ENCODE results near the gene OVOL1. TPM values are rescaled to one million over a fixed set of nuclear protein-coding genes. Genes with fewer than 3 reads are reported as not detected.

Gene OVOL1
- total and polyA plus RNA-seq, 2 donors (not counting 1 experiment from before 2014, with no cell fraction given) = 0.15 to 0.66 TPM

DNA sequence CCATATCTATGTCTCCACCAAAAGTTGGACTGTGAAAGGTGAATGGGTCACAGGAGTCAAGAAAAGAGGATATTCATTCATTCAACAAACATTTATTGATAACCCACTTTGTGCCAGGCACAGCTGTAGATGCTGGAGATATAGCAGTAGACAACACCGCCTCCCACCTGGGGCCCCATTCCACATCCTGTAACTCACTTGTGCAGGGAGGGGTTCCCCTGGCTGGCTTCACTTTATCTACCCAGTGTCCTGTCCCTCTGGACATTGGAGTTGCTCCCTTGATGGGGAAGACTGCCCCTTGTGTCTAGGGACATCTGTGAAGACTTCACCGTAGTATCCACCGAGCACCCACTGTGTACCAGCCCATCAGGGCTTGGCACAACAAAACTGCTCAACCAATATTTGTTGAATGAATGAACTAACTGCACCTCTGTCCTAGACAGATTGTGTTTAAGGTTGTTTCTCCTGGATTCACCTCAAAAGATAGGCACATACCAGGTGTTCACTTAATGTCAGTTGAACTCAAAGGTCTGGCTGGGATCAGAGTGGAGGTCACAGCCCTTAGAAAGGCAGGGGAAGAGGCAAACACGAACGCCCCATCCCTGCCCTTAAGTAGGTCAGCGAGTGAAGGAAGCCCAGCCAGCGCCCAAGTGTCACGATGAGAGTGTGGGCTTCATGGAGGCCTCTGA is 1.4 kb upstream of the OVOL1 start:
- Histone ChIP-seq H3K79me2 (ENCODE audit: control insufficient read depth, insufficient read depth, low read length) (no peaks in the 10 kb centered on the region), H4K20me1 (ENCODE audit: control insufficient read depth, insufficient read depth, low read length, poor library complexity, severe bottlenecking) (no peaks in the 10 kb centered on the region), H3K27ac (ENCODE audit: low read length in 2 of 2) (no peak overlapping the region), H3K36me3 (replicated peaks in 1 of 2; ENCODE audit: control extremely low read depth in 1 of 2, control insufficient read depth in 1 of 2, extremely low read depth in 1 of 2, insufficient read depth in 2 of 2, low read length in 1 of 2) (no peaks in the 10 kb centered on the region), H2AFZ (ENCODE audit: insufficient read depth, low read depth, low read length, poor library complexity, severe bottlenecking) (no peak overlapping the region), H3K4me3 (ENCODE audit: control extremely low read depth in 1 of 5, extremely low read depth in 1 of 5, insufficient read depth in 1 of 5, low read depth in 2 of 5, low read length in 4 of 5) (no peak overlapping the region), H3K9ac (ENCODE audit: low read length) (no peak overlapping the region), H3K9me3 (ENCODE audit: control extremely low read depth in 1 of 3, control insufficient read depth in 2 of 3, insufficient read depth in 1 of 3, low read length in 2 of 3) (peaks cover 0 to 14% (median 0%) of the 10 kb centered on the region in 3 donors), H3K27me3 (replicated peaks in 1 of 4; ENCODE audit: control extremely low read depth in 1 of 4, control insufficient read depth in 3 of 4, insufficient read depth in 4 of 4, low read length in 3 of 4) (peaks cover 0 to 46% (median 22%) of the 10 kb centered on the region in 4 experiments), H3K4me1 (ENCODE audit: control insufficient read depth in 2 of 2, insufficient read depth in 2 of 2, low read length in 2 of 2) (peaks cover 27 to 33% of the 10 kb centered on the region in 2 donors), H3K4me2 (replicated peaks; ENCODE audit: low read depth, low read length, poor library complexity, severe bottlenecking) (no peak overlapping the region)
- DNase-seq (no peak), ATAC-seq (ENCODE audit: low read depth) (no peak)
- 79% methylated on average over 6 of the region's 8 CpGs for WGBS (ENCODE audit: insufficient coverage)
- no peak for TF ChIP-seq EZH2 (IDR thresholded peaks at IDR 0.05; ENCODE audit: borderline replicate concordance, insufficient read depth, low read depth, low read length, poor library complexity, severe bottlenecking)
- H3K27ac Mint-ChIP-seq = peak overlapping the region; percentile 7
- CTCF ChIA-PET = interaction anchor here (0.7 to 1.4 kb wide), 2 partner anchors 37 to 74 kb away, joined by 4 to 5 read pairs; no protein-coding TSS in a partner anchor
- POLR2A ChIA-PET = no interaction called here
- H3K4me3 Mint-ChIP-seq = peak overlapping the region; percentile 79
- peaks cover 6% of the 10 kb centered on the region for H3K27me3 Mint-ChIP-seq
- no peaks in the 10 kb centered on the region for H3K9me3 Mint-ChIP-seq (ENCODE audit: insufficient read depth)
- intact Hi-C loops (cut with micrococcal nuclease) = no loop called here
- H3K4me1 Mint-ChIP-seq = peaks cover 31% of the 10 kb centered on the region

DNA sequence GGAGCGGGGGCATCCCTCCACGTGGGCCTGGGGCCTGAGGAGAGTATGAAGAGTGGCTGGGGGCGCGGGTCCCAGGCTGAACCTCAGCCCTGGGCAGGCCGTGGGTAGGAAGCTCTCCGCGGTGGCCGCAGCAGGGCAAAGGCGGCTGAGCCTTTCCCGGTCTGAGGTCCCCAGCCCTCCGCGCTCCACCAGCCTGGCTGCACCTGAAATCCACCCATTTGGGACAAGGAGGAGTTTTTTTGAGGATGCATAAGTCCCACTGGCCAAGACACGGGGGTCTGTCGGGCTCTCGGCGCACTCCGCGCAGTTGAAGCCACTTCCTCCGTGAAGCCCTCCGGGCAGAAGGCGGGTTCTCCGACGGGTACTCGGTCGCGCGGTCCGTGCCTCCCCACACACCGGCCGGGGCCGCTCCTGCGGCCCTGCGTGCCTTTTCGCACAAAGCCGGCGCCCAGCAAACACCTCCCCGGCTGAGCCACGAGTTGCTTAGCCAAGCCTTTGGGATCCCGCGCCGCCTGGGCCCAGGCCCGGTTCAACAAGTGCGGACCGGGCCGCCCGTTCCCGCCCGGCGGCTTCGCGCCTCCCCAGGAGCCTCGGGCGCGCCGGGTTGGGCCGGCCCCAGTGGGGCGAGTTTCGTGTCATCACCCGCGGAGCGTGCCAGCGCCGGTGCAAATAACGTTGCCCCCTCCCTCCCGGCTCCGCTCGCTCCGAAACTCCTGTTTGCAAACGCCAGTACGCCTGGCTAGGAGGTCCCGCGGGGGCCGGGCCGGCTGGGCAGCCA is 666 bp upstream of the OVOL1 start:
- Histone ChIP-seq H4K20me1 (ENCODE audit: control insufficient read depth, insufficient read depth, low read length, poor library complexity, severe bottlenecking) (no peaks in the 10 kb centered on the region), H3K36me3 (replicated peaks in 1 of 2; ENCODE audit: control extremely low read depth in 1 of 2, control insufficient read depth in 1 of 2, extremely low read depth in 1 of 2, insufficient read depth in 2 of 2, low read length in 1 of 2) (no peaks in the 10 kb centered on the region), H3K4me1 (ENCODE audit: control insufficient read depth in 2 of 2, insufficient read depth in 2 of 2, low read length in 2 of 2) (peaks cover 27 to 35% of the 10 kb centered on the region in 2 donors), H3K9ac (ENCODE audit: low read length) (peak overlapping the region; percentile 51), H3K4me3 (ENCODE audit: control extremely low read depth in 1 of 5, extremely low read depth in 1 of 5, insufficient read depth in 1 of 5, low read depth in 2 of 5, low read length in 4 of 5) (peak overlapping the region in 3 of 5 experiments; percentile 37 to 60 (median 45)), H2AFZ (ENCODE audit: insufficient read depth, low read depth, low read length, poor library complexity, severe bottlenecking) (peak overlapping the region; percentile 70), H3K27me3 (replicated peaks in 1 of 4; ENCODE audit: control extremely low read depth in 1 of 4, control insufficient read depth in 3 of 4, insufficient read depth in 4 of 4, low read length in 3 of 4) (peaks cover 0 to 53% (median 26%) of the 10 kb centered on the region in 4 experiments), H3K9me3 (ENCODE audit: control extremely low read depth in 1 of 3, control insufficient read depth in 2 of 3, insufficient read depth in 1 of 3, low read length in 2 of 3) (peaks cover 0 to 19% (median 0%) of the 10 kb centered on the region in 3 donors), H3K27ac (ENCODE audit: low read length in 2 of 2) (no peak overlapping the region), H3K4me2 (replicated peaks; ENCODE audit: low read depth, low read length, poor library complexity, severe bottlenecking) (peak overlapping the region; percentile 84), H3K79me2 (ENCODE audit: control insufficient read depth, insufficient read depth, low read length) (no peaks in the 10 kb centered on the region)
- Mint-ChIP-seq H3K4me1 (peaks cover 37% of the 10 kb centered on the region), H3K4me3 (peak overlapping the region; percentile 79), H3K9me3 (ENCODE audit: insufficient read depth) (no peaks in the 10 kb centered on the region), H3K27me3 (peaks cover 6% of the 10 kb centered on the region), H3K27ac (peak overlapping the region; percentile 41)
- no peak for TF ChIP-seq EZH2 (IDR thresholded peaks at IDR 0.05; ENCODE audit: borderline replicate concordance, insufficient read depth, low read depth, low read length, poor library complexity, severe bottlenecking)
- TF ChIP-seq, protein P1, sequence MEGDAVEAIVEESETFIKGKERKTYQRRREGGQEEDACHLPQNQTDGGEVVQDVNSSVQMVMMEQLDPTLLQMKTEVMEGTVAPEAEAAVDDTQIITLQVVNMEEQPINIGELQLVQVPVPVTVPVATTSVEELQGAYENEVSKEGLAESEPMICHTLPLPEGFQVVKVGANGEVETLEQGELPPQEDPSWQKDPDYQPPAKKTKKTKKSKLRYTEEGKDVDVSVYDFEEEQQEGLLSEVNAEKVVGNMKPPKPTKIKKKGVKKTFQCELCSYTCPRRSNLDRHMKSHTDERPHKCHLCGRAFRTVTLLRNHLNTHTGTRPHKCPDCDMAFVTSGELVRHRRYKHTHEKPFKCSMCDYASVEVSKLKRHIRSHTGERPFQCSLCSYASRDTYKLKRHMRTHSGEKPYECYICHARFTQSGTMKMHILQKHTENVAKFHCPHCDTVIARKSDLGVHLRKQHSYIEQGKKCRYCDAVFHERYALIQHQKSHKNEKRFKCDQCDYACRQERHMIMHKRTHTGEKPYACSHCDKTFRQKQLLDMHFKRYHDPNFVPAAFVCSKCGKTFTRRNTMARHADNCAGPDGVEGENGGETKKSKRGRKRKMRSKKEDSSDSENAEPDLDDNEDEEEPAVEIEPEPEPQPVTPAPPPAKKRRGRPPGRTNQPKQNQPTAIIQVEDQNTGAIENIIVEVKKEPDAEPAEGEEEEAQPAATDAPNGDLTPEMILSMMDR (IDR thresholded peaks at IDR 0.05) = no peak
- intact Hi-C loops (cut with micrococcal nuclease) = no loop called here
- peak; percentile 19 for ATAC-seq (ENCODE audit: low read depth)
- CTCF ChIA-PET = interaction anchor here (7.2 kb wide), 1 partner anchor 31 kb away, joined by 48 read pairs; no protein-coding TSS in a partner anchor
- DNase-seq = peak; percentile 59
- POLR2A ChIA-PET = no interaction called here
- 13% methylated on average over 74 of the region's 74 CpGs for WGBS (ENCODE audit: insufficient coverage)
